B cell (primary cell): Measurements from ENCODE around the gene SLC9C1. TPM values are rescaled to one million over a fixed set of nuclear protein-coding genes. Genes with fewer than 3 reads are reported as not detected.

Source experiments
- ATAC-seq: fragments of 200-7000 bp; cut with Tn5 transposase; one replicate; pipeline ENCODE4 v1.10.0; 2021; ENCODE audit warnings: low read depth, mild to moderate bottlenecking, moderate number of reproducible peaks, moderate library complexity
- CTCF ChIA-PET: fragments of 350-600 bp; sonication (Branson Sonifier 250); formaldehyde crosslinking; loops from one replicate; lab custom pipeline; 2021; ENCODE audit warnings: antibody characterized with exemption, inconsistent platforms; lab: Charles Lee
- POLR2A ChIA-PET: fragments of 350-600 bp; sonication (Branson Sonifier 250); formaldehyde crosslinking; loops from one replicate; lab custom pipeline; 2021; ENCODE audit warnings: antibody characterized with exemption; lab: Charles Lee
- DNase-seq: peaks from one replicate; pipeline ENCODE4 v3.0.0; 2013
- H2AFZ ChIP-seq: 2 replicates; pipeline ENCODE4 v1.6.1; 2012; ENCODE audit warnings: mild to moderate bottlenecking, low read depth, low read length; ENCODE audit not compliant: insufficient read depth, poor library complexity, severe bottlenecking
- H3K27ac ChIP-seq, 2 donors: 1 replicate in 1 of 2; 2 replicates in 1 of 2; pipeline ENCODE4 v1.5.1; 2012 to 2013; ENCODE audit warnings: low read length in 2 of 2, mild to moderate bottlenecking in 2 of 2, moderate library complexity in 1 of 2
- H3K27me3 ChIP-seq, 4 experiments: fragments of 200-600 bp in 1 of 4; sonication (generic) in 1 of 4; replicated peaks in 1 of 4; 1 replicate in 2 of 4; 2 replicates in 2 of 4; pipeline versions ENCODE4 v1.6.1 to v1.7.0; 2013 to 2016; ENCODE audit warnings: low read length in 3 of 4, mild to moderate bottlenecking in 2 of 4, mixed read lengths in 1 of 4, moderate library complexity in 1 of 4; ENCODE audit not compliant: insufficient read depth in 4 of 4, control insufficient read depth in 3 of 4; ENCODE audit errors: control extremely low read depth in 1 of 4
- H3K36me3 ChIP-seq, 2 experiments: replicated peaks in 1 of 2; 1 replicate in 1 of 2; 2 replicates in 1 of 2; pipeline versions ENCODE4 v1.6.1 to v1.7.1; 2013; ENCODE audit warnings: low read length in 1 of 2; ENCODE audit not compliant: insufficient read depth in 2 of 2, control insufficient read depth in 1 of 2; ENCODE audit errors: control extremely low read depth in 1 of 2, extremely low read depth in 1 of 2
- H3K4me1 ChIP-seq, 2 donors: fragments of 200-600 bp in 1 of 2; sonication (generic) in 1 of 2; 1 replicate in 1 of 2; 2 replicates in 1 of 2; pipeline versions ENCODE4 v1.5.1 to v1.6.1; 2013 to 2017; ENCODE audit warnings: low read length in 2 of 2; ENCODE audit not compliant: control insufficient read depth in 2 of 2, insufficient read depth in 2 of 2
- H3K4me2 ChIP-seq: replicated peaks from 2 replicates; pipeline ENCODE3; 2012; ENCODE audit warnings: mild to moderate bottlenecking, low read depth, low read length; ENCODE audit not compliant: poor library complexity, severe bottlenecking
- H3K4me3 ChIP-seq, 5 experiments: fragments of 200-600 bp in 1 of 5; sonication (generic) in 1 of 5; 1 replicate in 3 of 5; 2 replicates in 2 of 5; pipeline versions ENCODE4 v1.5.1 to v1.7.0; 2011 to 2016; ENCODE audit warnings: low read length in 4 of 5, mild to moderate bottlenecking in 4 of 5, low read depth in 2 of 5, control low read depth in 1 of 5, moderate library complexity in 1 of 5; ENCODE audit not compliant: insufficient read depth in 1 of 5; ENCODE audit errors: control extremely low read depth in 1 of 5, extremely low read depth in 1 of 5
- H3K79me2 ChIP-seq: fragments of 200-600 bp; sonication (generic); one replicate; pipeline ENCODE4 v1.6.0; 2016; ENCODE audit warnings: low read length; ENCODE audit not compliant: control insufficient read depth, insufficient read depth
- H3K9ac ChIP-seq: fragments of 200-600 bp; sonication (generic); 2 replicates; pipeline ENCODE4 v1.6.1; 2017; ENCODE audit warnings: mild to moderate bottlenecking, low read length, moderate library complexity
- H3K9me3 ChIP-seq, 3 donors: one replicate each; pipeline versions ENCODE4 v1.6.1 to v1.7.1; 2013; ENCODE audit warnings: low read length in 2 of 3; ENCODE audit not compliant: control insufficient read depth in 2 of 3, insufficient read depth in 1 of 3; ENCODE audit errors: control extremely low read depth in 1 of 3
- H4K20me1 ChIP-seq: 2 replicates; pipeline ENCODE4 v1.6.0; 2012; ENCODE audit warnings: mild to moderate bottlenecking, low read length; ENCODE audit not compliant: insufficient read depth, control insufficient read depth, poor library complexity, severe bottlenecking
- H3K27ac Mint-ChIP-seq: one replicate; pipeline ENCODE4 v1.8.0; 2021; ENCODE audit warnings: mixed read lengths
- H3K27me3 Mint-ChIP-seq: one replicate; pipeline ENCODE4 v1.8.0; 2021; ENCODE audit warnings: mixed read lengths
- H3K4me1 Mint-ChIP-seq: one replicate; pipeline ENCODE4 v1.8.0; 2021; ENCODE audit warnings: mixed read lengths
- H3K4me3 Mint-ChIP-seq: one replicate; pipeline ENCODE4 v1.8.0; 2021; ENCODE audit warnings: mixed read lengths
- H3K9me3 Mint-ChIP-seq: one replicate; pipeline ENCODE4 v1.8.0; 2022; ENCODE audit warnings: mixed read lengths; ENCODE audit not compliant: insufficient read depth
- EZH2 ChIP-seq: IDR thresholded peaks from 2 replicates; pipeline ENCODE4 v1.6.1; 2012; ENCODE audit warnings: borderline replicate concordance, low read depth, mild to moderate bottlenecking, moderate library complexity, low read length; ENCODE audit not compliant: insufficient read depth, poor library complexity, severe bottlenecking
- WGBS: methylation state at CpG from one replicate; pipeline ENCODE4 v1.1.5; 2013; ENCODE audit warnings: missing lambda C conversion rate; ENCODE audit not compliant: insufficient coverage; 5-methylcytosine and 5-hydroxymethylcytosine counted together
- intact Hi-C: fragments of 100-400 bp; cut with micrococcal nuclease; formaldehyde crosslinking; loops from one replicate; pipeline ENCODE4 v1.10.0; 2022
- polyA plus RNA-seq: library from polyadenylated mRNA; depleted of rRNA; stranded (reverse); fragments of >200 nt; gene quantifications from 2 replicates; pipeline ENCODE4 v1.2.3, GENCODE V29; 2012
- total RNA-seq, 2 donors: library from RNA; stranded (reverse); fragments of 120-200 nt in 1 of 2; gene quantifications; 1 replicate in 1 of 2; 2 replicates in 1 of 2; pipeline versions ENCODE4 v1.2.3 to v1.2.4, GENCODE V29; 2013 to 2022
- TF ChIP-seq, protein P1 (sequence below): fragments of 200-600 bp; IDR thresholded peaks from one replicate; pipeline ENCODE4 v1.8.0; 2022; ENCODE audit warnings: antibody characterized with exemption, mild to moderate bottlenecking

SLC9C1 gene
- total and polyA plus RNA-seq, 2 donors (not counting 1 experiment from before 2014, with no cell fraction given), result 0.07 to 0.49 TPM

DNA sequence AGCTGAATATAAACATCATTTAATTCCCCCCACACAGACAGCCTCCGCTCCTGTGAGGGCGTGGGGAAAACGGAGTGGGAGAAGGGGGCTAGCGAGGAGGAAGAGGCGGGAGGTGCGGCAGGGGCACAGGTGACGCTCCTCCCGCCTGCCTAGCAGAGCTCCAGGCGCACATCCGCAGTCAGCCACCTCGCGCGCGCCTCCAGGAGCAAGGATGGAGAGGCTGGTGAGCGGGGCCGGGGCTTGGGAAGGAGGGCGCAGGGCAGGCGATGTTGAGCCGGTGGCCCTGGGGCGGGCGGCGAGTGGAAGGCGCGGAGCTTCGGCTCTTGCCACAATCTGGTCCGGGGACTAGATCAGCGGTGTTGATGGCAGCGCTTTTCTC, 39.0 kb upstream of the SLC9C1 start, which contains the start of gene CD200:
Gene CD200, plus strand, starts transcription at position 155 of the 379 bp plus-strand sequence. Its CDS starts 57 bp downstream, at position 212.
- Histone ChIP-seq H3K79me2 (peaks cover 79% of the 10 kb centered on the region), H3K4me2 (peak within 1 kb of the TSS; percentile 78), H3K9me3 (no peaks in the 10 kb centered on the region), H4K20me1 (no peaks in the 10 kb centered on the region), H3K27me3 (no peaks in the 10 kb centered on the region), H3K4me3 (peak within 1 kb of the TSS; percentile 65 to 93 (median 89)), H3K27ac (peak within 1 kb of the TSS; percentile 70 to 83), H3K4me1 (peaks cover 29 to 31% of the 10 kb centered on the region in 2 donors), H3K36me3 (peaks cover 1 to 5% of the 10 kb centered on the region in 2 experiments), H2AFZ (peak within 1 kb of the TSS; percentile 92), H3K9ac (peak within 1 kb of the TSS; percentile 85)
- DNase-seq, result peak; percentile 64
- ChIA-PET CTCF (interaction anchor here (0.8 to 6.7 kb wide), 18 partner anchors 9 to 223 kb away, joined by 3 to 50 read pairs (median 6); partner anchors contain the start of genes BTLA and SLC9C1), POLR2A (interaction anchor here (0.7 to 4.1 kb wide), 6 partner anchors 14 to 1880 kb away, joined by 4 to 26 read pairs (median 6); partner anchors contain the start of gene BTLA)
- Mint-ChIP-seq H3K27ac (peak within 1 kb of the TSS; percentile 95), H3K4me3 (peak within 1 kb of the TSS; percentile 94), H3K27me3 (no peaks in the 10 kb centered on the region), H3K4me1 (peaks cover 50% of the 10 kb centered on the region), H3K9me3 (no peaks in the 10 kb centered on the region)
- TF ChIP-seq, protein P1, sequence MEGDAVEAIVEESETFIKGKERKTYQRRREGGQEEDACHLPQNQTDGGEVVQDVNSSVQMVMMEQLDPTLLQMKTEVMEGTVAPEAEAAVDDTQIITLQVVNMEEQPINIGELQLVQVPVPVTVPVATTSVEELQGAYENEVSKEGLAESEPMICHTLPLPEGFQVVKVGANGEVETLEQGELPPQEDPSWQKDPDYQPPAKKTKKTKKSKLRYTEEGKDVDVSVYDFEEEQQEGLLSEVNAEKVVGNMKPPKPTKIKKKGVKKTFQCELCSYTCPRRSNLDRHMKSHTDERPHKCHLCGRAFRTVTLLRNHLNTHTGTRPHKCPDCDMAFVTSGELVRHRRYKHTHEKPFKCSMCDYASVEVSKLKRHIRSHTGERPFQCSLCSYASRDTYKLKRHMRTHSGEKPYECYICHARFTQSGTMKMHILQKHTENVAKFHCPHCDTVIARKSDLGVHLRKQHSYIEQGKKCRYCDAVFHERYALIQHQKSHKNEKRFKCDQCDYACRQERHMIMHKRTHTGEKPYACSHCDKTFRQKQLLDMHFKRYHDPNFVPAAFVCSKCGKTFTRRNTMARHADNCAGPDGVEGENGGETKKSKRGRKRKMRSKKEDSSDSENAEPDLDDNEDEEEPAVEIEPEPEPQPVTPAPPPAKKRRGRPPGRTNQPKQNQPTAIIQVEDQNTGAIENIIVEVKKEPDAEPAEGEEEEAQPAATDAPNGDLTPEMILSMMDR, result no peak
- no peak for TF ChIP-seq EZH2
- under 1% methylated on average over 27 of the region's 28 CpGs for WGBS
- ATAC-seq, result peak; percentile 77
- intact Hi-C loops, result no loop called here

DNA sequence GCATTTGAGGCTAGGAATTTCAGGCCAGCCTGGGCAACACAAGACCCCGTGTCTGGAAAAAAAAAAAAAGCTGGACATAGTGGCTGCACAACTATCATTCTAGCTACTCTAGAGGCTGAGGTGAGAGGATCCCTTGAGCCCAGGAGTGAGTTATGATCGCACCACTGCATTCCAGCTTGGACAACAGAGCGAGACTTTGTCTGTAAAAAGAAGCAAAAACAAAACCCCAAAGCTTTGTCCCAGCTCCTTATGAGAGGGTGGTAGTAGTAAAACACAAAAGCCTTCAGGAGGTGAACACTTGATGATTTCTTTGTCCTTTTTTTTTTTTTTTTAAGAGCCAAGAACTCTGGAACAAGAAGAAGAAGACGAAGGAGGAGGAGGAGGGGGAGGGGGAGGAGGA, 37.8 kb upstream of the SLC9C1 start:
- H3K79me2 ChIP-seq, result peaks cover 72% of the 10 kb centered on the region
- 83% methylated on average over 1 of the region's 4 CpGs for WGBS
- no peak for DNase-seq
- H3K4me2 ChIP-seq, result peak overlapping the region; percentile 32
- H3K27ac ChIP-seq, result peak overlapping the region in 1 of 2 donors; percentile 30
- Mint-ChIP-seq H3K27ac (peak overlapping the region; percentile 59), H3K4me1 (peaks cover 47% of the 10 kb centered on the region), H3K4me3 (peak overlapping the region; percentile 66), H3K9me3 (no peaks in the 10 kb centered on the region), H3K27me3 (no peaks in the 10 kb centered on the region)
- ATAC-seq, result no peak
- no peak overlapping the region for H3K4me3 ChIP-seq
- peaks cover 26 to 27% of the 10 kb centered on the region in 2 donors for H3K4me1 ChIP-seq
- no peak overlapping the region for H3K9ac ChIP-seq
- TF ChIP-seq EZH2, result no peak
- TF ChIP-seq, protein P1, result no peak
- ChIA-PET CTCF (interaction anchor here (0.6 to 6.7 kb wide), 10 partner anchors 10 to 250 kb away, joined by 3 to 50 read pairs (median 6); partner anchors contain the start of genes BTLA and SLC9C1), POLR2A (interaction anchor here (0.6 to 4.1 kb wide), 6 partner anchors 25 to 220 kb away, joined by 3 to 26 read pairs (median 8); partner anchors contain the start of gene BTLA)
- no peaks in the 10 kb centered on the region for H3K9me3 ChIP-seq
- H3K36me3 ChIP-seq, result peaks cover 0 to 1% of the 10 kb centered on the region in 2 experiments
- no peaks in the 10 kb centered on the region for H3K27me3 ChIP-seq
- H2AFZ ChIP-seq, result peak overlapping the region; percentile 42
- no peaks in the 10 kb centered on the region for H4K20me1 ChIP-seq
- intact Hi-C loops, result no loop called here
